ENCODE results near the gene PRELID2. TPM values are rescaled to one million over a fixed set of nuclear protein-coding genes. Genes with fewer than 3 reads are reported as not detected.

Gene PRELID2
- total and polyA plus RNA-seq, 2 donors from 2014 or later: 3.8 to 12.1 TPM

DNA sequence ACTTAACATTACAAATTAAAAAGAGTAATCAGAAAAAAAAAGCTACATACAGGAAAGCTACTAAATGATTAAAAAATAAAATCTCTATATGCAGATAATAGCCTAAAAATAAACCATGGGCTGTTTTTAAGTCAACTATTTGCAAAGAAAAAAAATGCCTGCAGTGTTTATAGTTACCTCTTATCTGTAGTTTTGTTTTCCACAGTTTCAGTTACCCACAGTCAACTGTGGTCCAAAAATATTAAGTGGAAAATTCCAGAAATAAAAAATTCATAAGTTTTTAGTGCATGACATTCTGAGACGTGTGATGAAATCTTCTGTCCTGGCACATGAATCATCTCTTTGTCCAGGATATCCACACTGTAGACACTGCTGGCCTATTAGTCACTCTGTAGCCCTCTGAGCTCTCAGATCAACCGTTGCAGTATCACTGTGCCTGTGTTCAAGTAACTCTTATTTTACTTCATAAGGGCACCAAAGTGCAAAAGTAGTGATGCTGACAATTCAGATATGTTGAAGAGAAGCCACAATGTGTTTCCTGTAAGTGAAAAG is 59.2 kb downstream of the PRELID2 start:
- Histone ChIP-seq H3K27me3 (ENCODE audit: control insufficient read depth, insufficient read depth, low read length) (no peaks in the 10 kb centered on the region), H3K4me3 (ENCODE audit: low read length in 3 of 3) (no peak overlapping the region), H3K36me3 (ENCODE audit: control insufficient read depth in 2 of 3, insufficient read depth in 3 of 3, low read length in 3 of 3) (no peaks in the 10 kb centered on the region), H3K27ac (ENCODE audit: low read depth in 2 of 2, low read length in 2 of 2) (no peak overlapping the region), H3K4me1 (ENCODE audit: control insufficient read depth in 2 of 3, insufficient read depth in 2 of 3, low read depth in 1 of 3, low read length in 3 of 3) (no peaks in the 10 kb centered on the region), H3K9ac (ENCODE audit: low read length in 3 of 3) (no peak overlapping the region), H3K9me3 (ENCODE audit: control insufficient read depth in 2 of 3, insufficient read depth in 1 of 3, low read length in 3 of 3) (no peaks in the 10 kb centered on the region)
- TF ChIP-seq, protein P1, sequence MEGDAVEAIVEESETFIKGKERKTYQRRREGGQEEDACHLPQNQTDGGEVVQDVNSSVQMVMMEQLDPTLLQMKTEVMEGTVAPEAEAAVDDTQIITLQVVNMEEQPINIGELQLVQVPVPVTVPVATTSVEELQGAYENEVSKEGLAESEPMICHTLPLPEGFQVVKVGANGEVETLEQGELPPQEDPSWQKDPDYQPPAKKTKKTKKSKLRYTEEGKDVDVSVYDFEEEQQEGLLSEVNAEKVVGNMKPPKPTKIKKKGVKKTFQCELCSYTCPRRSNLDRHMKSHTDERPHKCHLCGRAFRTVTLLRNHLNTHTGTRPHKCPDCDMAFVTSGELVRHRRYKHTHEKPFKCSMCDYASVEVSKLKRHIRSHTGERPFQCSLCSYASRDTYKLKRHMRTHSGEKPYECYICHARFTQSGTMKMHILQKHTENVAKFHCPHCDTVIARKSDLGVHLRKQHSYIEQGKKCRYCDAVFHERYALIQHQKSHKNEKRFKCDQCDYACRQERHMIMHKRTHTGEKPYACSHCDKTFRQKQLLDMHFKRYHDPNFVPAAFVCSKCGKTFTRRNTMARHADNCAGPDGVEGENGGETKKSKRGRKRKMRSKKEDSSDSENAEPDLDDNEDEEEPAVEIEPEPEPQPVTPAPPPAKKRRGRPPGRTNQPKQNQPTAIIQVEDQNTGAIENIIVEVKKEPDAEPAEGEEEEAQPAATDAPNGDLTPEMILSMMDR (IDR thresholded peaks at IDR 0.05; ENCODE audit: borderline replicate concordance, extremely low read depth, insufficient read depth): no peak
- FAIRE-seq (peak; percentile 17), DNase-seq (no peak)
- intact Hi-C loops (cut with DNase I): no loop called here

DNA sequence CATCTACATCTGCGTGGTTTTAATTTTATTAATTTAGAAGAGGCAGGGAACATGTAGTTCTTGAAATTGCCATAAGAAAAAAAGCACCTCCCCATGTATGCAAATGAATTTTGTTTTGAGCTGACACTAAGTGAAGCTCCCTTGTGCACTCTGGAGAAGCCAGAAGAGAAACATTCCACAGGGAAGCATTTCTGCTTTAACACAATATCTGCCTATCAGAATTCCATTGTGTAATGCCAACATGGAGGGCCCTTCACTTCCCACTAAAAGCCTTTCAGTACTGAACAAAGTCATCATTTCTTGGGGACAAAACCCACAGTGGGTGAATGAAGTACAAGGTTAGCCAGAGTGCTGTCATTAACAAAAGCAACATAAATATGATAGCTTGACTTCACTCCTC is 59.7 kb downstream of the PRELID2 start:
- Histone ChIP-seq H3K27ac (ENCODE audit: low read depth in 2 of 2, low read length in 2 of 2) (no peak overlapping the region), H3K4me1 (ENCODE audit: control insufficient read depth in 2 of 3, insufficient read depth in 2 of 3, low read depth in 1 of 3, low read length in 3 of 3) (no peaks in the 10 kb centered on the region), H3K4me3 (ENCODE audit: low read length in 3 of 3) (no peak overlapping the region), H3K9me3 (ENCODE audit: control insufficient read depth in 2 of 3, insufficient read depth in 1 of 3, low read length in 3 of 3) (no peaks in the 10 kb centered on the region), H3K9ac (ENCODE audit: low read length in 3 of 3) (no peak overlapping the region), H3K36me3 (ENCODE audit: control insufficient read depth in 2 of 3, insufficient read depth in 3 of 3, low read length in 3 of 3) (no peaks in the 10 kb centered on the region), H3K27me3 (ENCODE audit: control insufficient read depth, insufficient read depth, low read length) (no peaks in the 10 kb centered on the region)
- FAIRE-seq: no peak
- TF ChIP-seq, protein P1 (IDR thresholded peaks at IDR 0.05; ENCODE audit: borderline replicate concordance, extremely low read depth, insufficient read depth): no peak
- DNase-seq: no peak
- intact Hi-C loops (cut with DNase I): no loop called here

DNA sequence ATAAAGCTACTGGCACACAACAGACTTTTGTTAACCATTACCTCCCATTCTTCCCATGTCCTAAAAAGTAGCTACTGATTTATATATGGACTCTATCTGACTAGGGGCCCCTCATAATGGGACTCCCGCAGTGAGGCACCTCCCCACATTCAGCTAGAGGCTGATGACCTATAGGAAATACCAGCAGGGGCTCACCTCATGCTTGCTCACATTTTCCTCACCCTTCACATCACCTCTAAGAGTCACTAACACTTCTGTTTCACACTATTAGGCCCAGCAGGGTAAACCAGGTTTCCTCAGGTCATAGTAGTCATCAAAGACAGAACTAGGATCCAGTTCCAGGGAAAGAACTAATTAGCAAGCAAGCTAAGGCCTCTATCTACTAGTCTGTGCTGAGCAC is 60.7 kb downstream of the PRELID2 start:
- FAIRE-seq: no peak

More for the DNA sequence above, 60.7 kb downstream of the PRELID2 start:
- intact Hi-C loops (cut with DNase I): no loop called here
- H3K9ac ChIP-seq (ENCODE audit: low read length in 3 of 3): no peak overlapping the region
- H3K4me1 ChIP-seq (ENCODE audit: control insufficient read depth in 2 of 3, insufficient read depth in 2 of 3, low read depth in 1 of 3, low read length in 3 of 3): no peaks in the 10 kb centered on the region
- no peaks in the 10 kb centered on the region for H3K9me3 ChIP-seq (ENCODE audit: control insufficient read depth in 2 of 3, insufficient read depth in 1 of 3, low read length in 3 of 3)
- no peak for DNase-seq
- no peak overlapping the region for H3K4me3 ChIP-seq (ENCODE audit: low read length in 3 of 3)
- no peaks in the 10 kb centered on the region for H3K36me3 ChIP-seq (ENCODE audit: control insufficient read depth in 2 of 3, insufficient read depth in 3 of 3, low read length in 3 of 3)
- no peaks in the 10 kb centered on the region for H3K27me3 ChIP-seq (ENCODE audit: control insufficient read depth, insufficient read depth, low read length)
- H3K27ac ChIP-seq (ENCODE audit: low read depth in 2 of 2, low read length in 2 of 2): no peak overlapping the region
- TF ChIP-seq, protein P1 (IDR thresholded peaks at IDR 0.05; ENCODE audit: borderline replicate concordance, extremely low read depth, insufficient read depth): no peak
